ENCODE measurements around the gene TMEM234. TPM values are rescaled to one million over a fixed set of nuclear protein-coding genes. Genes with fewer than 3 reads are reported as not detected.

Gene TMEM234
- total RNA-seq, 1 donor from 2014 or later, result 8.8 TPM

DNA sequence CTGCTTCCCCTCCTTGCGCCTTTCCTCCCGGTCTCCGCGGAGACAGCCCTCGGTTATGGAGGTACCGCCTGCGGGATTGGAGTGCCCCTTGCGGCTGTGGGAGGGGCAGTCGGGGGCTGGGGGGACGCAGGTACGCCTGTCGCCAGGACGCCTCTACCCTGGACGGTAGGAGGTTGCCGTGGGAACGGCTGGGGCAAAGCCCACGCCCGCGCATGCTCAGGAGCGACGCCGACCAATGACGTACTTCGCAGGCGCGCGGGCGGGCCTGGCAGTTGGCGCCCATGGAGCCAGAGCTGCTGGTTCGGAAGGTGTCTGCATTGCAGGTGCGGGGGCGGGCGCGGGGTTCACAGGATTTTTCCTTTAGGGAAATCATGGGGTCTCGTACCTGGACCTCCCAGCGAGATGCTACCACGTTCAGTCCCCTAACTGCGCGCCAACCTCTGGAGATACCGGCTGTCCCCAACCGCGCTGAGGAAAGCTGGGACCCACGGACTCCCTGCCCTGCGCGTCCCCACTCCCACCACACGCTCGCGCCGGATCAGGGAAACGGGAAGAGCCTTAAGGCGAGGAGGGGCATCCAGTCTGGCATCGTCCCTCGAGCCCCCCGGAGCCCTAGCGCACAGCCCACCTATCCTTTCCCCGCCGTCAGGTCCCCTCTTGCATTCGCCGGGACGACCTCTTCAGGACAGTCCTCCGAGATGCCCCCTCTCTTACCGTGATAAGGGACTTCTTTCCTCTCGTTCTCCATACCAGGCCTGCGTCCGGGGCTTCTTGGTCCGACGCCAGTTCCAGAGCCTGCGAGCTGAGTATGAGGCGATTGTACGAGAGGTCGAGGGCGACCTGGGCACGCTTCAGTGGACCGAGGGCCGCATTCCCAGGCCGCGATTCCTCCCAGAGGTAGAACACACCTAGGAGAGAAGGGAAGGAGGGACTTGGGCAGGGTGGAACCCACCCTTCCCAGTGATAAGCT is 16.5 kb downstream of the TMEM234 start, which contains the start of gene IQCC:
Gene IQCC, plus strand, starts transcription at position 271 of the 970 bp plus-strand sequence. Its CDS starts 11 bp downstream, at position 282.
- intact Hi-C loops (cut with DNase I), result no loop called here
- DNase-seq (ENCODE audit: missing footprints) (peak; percentile 92), ATAC-seq (peak; percentile 76)

DNA sequence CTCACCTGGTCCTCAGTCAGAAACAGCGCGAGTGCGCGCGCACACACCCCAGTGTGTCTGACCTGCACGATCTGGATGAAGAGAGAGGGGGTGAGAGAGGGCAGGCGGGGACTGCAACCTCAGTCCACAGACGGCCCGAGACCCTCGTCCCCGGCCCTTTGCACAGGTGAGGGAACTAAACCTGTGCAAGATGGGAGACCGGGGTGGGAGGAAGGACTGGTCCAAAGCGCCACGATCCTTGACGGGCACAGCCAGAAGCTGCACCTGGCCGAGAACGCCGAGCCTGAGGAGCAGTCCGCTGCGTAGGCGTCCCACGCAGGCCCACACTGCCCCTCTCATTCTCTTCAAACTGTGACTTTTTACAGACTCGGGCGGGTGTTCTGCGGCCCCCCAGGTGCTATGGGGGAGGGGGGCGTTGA is 17.2 kb downstream of the TMEM234 start:
- intact Hi-C loops (cut with DNase I), result no loop called here
- no peak for ATAC-seq
- no peak for DNase-seq (ENCODE audit: missing footprints)

DNA sequence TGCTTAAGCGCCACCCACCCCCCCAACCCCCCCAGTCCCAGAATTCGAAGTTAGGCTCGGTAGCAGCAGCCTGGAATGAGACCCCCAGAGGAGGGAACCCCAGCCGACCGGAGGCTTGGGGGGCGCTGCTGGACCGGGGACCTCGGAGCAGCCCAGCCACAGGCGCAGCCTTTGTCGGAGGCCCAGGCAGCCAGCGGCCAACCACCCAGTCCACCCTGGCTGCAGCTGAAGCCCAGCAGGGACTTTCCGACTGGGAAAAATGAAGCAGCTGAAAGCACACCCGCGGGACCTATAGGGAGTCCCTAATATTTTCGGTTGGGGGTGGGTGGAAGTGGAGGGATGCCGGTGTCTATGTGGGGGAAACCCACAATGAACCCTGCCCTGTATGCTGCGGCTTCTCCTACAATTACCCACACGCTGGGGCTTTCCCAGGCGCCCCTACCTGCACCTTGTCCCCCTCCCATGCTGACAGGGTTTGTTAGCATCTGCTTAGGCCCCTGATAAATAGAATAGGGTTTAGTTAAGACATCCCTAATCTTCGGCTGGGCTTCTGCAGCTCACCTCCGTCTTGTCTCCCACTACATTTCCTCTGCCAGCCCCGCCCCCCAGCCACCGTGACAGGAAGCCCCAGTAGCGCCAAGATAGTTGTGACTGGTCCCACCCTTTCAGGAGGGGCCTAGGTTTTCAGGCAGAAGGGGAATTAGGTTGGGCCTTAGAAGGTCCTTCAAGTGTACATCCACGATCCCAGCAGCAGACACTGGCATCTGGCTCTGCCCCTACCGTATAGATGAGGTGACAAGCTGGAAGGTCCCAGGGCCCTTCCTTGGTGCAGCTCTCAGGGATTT is 20.9 kb downstream of the TMEM234 start:
- ATAC-seq, result peak; percentile 47
- intact Hi-C loops (cut with DNase I), result no loop called here

DNA sequence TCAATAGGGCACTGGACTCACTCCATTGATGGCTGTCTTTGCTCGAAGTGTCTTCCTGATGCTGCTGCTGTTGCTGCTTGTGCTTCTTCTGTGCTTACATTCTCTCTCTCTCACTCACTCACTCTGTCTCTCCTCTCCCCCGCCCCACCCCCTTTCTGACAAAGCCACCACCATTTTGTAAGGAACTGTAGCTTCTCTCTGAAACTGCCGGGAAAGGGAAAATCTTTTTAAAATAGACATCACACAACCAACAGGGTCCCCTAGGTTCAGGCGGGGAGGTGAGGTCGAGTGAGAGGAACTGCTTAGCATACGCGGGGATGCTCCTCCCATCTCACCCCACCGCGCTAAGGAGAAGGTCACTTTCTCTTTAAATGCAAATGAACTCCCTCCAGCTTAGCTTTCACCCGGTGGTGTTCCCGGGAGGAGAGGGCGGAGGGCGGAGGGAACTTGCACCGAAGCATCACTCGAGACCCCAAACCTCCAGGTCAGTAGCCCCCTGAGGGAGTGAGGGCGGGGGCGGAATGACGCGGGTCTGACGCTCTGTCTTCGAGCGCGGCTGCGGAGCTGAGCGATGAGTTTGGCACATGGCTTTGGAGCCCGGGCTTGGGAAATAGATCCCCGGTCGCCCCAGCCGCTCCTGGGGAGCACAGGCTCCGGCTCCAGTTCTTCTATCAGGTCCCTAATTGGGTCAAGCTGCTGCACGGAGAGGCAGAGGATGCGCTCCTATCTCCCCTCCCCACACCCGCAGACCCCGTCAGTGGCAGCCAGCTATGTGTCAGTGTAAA is 21.7 kb downstream of the TMEM234 start, which contains the start of gene CCDC28B:
Gene CCDC28B, plus strand, starts transcription at position 370 of the 785 bp plus-strand sequence. CDS start 1,341 bp downstream, outside the sequence.
- DNase-seq (ENCODE audit: missing footprints) (peak; percentile 86), ATAC-seq (peak; percentile 63)
- intact Hi-C loops (cut with DNase I), result no loop called here

More for the DNA sequence above, 20.9 kb downstream of the TMEM234 start:
- no peak for DNase-seq (ENCODE audit: missing footprints)

DNA sequence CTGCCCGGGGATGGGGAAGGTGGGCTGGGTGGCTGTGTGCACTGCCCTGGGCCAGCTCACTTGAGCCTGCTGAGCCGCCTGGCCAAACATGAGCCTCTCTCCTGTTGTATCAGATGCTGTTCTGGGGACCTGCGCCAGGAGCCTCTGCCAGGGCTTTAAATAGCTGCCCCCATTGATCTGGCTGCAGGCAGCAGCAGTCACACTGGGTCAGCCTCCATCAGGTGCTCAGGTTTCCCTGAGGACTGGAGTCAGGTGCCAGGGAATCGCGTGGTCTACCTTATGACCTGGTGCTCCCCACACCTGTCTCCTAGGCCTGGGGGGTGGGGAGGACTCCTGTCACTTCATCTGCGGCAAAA is 22.5 kb downstream of the TMEM234 start:
- intact Hi-C loops (cut with DNase I), result no loop called here
- DNase-seq (ENCODE audit: missing footprints), result peak; percentile 87
- ATAC-seq, result peak; percentile 64

DNA sequence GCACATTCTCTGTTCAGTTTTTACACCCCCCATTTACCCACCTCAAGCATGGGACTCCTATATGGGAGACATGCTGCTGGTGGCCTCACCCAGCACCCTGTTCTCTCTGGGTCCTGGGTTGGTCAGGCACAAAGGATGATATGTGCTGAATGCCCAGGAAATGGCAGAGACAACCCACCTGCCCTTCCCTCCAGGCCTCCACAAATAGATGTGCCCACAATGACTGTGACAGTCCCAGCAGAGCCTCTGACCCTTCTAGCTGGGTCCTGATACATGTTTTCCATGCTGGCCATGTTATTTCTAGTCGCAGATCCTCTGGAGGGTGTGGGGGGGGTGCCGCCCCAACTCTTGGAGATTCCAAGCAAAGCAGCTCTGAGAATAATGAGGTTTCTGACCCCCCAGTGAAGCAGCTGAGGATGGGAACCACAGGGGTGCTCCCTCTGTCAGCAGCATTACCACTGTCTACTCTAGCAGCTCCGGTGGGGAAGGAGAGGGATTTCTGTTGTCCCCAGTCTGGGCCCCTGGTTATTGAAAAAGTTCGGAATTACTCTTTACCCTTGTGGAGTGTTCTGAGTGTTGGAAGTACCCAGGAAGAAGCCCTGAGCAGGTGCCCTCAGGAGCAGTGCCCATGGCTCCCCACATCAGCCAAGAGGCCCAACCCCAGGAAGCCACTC is 23.0 kb downstream of the TMEM234 start:
- ATAC-seq, result no peak
- intact Hi-C loops (cut with DNase I), result no loop called here
- DNase-seq (ENCODE audit: missing footprints), result no peak

DNA sequence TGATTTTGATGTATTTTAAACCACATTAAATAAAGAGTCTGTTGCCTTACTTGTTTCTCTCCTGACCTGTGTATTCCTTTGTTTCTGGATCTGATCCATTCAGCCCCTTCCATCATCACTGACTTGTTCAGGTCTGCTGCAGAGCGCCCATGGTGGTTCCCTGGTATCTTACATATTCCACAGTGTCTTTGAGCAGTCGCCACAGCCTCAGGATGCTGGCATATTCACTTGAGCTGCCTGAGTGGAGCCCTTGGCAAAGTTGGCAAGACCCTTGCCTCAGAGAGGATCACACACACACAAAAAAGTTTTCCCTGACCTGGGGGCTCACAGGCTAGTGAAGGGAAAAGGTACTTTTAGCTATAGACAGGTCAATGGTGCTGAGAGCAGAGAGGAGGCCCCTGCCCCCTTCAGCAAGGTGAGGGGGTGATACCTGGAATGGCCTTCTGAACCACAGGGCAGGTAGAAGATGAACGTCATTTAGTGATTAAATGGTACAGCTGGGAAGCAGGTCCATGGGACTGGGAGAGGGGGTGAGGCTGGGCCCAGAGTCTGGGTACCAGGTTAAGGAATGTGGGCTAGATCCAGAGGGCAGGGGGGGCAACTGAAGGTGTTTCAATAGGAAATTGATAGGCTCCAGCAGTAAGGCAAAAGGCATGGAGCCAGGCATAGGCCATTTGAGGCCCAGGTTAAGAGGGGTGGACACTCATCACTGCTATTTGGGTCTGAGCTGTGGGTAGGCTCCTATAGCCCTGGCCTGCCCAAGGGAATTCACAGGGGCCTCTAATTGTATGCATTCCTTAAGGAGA is 23.7 kb downstream of the TMEM234 start:
- DNase-seq (ENCODE audit: missing footprints) (no peak), ATAC-seq (no peak)
- intact Hi-C loops (cut with DNase I), result no loop called here

DNA sequence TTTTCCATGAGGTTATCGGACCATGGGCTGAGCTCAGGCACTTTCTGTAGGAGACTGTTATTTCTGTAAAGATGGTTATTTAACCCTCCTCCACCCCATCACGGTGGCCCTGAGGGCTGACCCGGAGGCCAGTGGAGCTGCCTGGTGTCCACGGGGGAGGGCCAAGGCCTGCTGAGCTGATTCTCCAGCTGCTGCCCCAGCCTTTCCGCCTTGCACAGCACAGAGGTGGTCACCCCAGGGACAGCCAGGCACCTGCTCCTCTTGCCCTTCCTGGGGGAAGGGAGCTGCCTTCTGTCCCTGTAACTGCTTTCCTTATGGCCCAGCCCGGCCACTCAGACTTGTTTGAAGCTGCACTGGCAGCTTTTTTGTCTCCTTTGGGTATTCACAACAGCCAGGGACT is 24.3 kb downstream of the TMEM234 start:
- ATAC-seq (no peak), DNase-seq (ENCODE audit: missing footprints) (no peak)
- intact Hi-C loops (cut with DNase I), result no loop called here

DNA sequence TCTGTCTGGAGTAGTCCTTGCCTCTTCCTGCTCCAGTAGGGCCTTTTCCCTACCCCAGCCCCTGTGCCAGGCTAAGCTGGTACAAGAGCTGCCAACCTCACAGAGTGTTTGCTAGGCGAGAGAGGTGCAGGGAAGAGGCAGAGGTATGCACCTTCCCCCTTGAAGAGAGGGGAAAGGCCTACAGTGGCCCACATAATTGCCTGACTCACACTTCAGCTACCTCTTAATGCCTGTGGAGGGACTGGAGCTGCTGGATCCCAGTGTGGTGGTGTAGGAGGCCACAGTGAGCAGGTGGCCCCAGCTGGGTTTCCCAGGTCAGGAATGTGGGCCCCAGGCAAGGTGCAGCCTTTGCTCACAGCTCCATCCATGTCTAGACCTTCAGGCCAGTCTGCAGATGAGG is 25.1 kb downstream of the TMEM234 start:
- intact Hi-C loops (cut with DNase I), result no loop called here

DNA sequence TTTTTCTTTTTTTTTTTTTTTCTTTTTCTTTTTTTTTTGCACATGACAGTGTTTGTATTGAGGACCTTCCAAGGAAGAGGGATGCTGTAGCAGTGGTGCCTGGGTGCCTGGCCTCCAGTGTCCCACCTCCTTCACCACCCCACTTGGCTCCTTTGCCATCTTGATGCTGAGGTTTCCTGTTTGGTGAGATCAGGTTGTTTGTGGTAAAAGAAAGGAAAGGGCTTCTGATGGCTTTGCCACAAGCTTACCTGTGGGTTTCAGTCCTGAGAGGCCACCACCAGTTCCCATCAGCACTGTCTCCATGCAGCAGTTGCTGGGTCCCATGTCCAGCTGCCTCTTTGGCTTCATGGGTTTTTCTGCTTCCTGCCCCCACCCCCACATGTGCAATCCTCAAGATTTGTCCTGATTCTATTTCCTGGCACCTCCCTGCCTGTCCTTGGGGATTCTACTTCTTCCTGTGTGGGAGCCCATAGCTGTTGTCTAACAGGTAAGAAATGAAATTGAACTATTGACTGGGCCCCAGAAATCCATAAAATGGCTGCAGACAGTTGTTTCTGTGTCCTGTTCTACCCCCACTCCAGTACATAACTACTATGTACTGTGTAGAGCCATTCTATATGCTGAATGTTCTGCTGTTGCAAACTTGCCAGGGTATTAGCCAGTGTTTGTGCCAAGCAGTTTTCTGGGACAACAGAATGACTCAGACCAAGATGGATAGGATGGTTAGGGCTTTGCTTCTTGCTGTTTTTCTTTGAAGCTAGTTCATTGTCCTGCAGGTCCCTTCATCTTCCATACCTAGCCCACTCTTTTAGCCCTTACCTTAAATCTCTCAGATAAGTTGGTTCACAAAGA is 26.0 kb downstream of the TMEM234 start:
- ATAC-seq (no peak), DNase-seq (ENCODE audit: missing footprints) (no peak)
- intact Hi-C loops (cut with DNase I), result no loop called here

More for the DNA sequence above, 25.1 kb downstream of the TMEM234 start:
- no peak for ATAC-seq
- no peak for DNase-seq (ENCODE audit: missing footprints)

DNA sequence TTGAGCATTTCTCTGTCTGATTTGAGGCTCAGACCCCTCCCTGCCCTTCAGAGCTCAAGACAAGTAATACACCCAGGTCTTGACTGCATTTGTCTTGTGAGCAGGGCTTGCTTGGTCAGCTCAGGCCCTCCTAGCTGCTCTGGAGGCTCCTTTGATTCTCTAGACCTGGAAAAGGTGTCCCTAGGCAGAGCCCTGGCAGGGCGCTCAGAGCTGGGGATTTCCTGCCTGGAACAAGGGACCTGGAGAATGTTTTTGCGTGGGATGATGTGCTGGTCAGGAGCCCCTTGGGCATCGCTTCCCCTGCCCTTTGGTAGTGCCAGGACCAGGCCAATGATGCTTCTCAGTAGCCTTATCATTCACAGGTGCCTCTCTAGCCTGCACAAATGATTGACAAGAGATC is 26.6 kb downstream of the TMEM234 start:
- intact Hi-C loops (cut with DNase I), result no loop called here
- no peak for DNase-seq (ENCODE audit: missing footprints)
- no peak for ATAC-seq

DNA sequence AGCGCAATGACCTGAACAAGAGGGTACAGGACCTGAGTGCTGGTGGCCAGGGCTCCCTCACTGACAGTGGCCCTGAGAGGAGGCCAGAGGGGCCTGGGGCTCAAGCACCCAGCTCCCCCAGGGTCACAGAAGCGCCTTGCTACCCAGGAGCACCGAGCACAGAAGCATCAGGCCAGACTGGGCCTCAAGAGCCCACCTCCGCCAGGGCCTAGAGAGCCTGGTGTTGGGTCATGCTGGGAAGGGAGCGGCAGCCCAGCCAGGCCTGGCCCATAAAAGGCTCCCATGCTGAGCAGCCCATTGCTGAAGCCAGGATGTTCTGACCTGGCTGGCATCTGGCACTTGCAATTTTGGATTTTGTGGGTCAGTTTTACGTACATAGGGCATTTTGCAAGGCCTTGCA is 27.2 kb downstream of the TMEM234 start:
- intact Hi-C loops (cut with DNase I), result no loop called here
- no peak for DNase-seq (ENCODE audit: missing footprints)
- ATAC-seq, result no peak

DNA sequence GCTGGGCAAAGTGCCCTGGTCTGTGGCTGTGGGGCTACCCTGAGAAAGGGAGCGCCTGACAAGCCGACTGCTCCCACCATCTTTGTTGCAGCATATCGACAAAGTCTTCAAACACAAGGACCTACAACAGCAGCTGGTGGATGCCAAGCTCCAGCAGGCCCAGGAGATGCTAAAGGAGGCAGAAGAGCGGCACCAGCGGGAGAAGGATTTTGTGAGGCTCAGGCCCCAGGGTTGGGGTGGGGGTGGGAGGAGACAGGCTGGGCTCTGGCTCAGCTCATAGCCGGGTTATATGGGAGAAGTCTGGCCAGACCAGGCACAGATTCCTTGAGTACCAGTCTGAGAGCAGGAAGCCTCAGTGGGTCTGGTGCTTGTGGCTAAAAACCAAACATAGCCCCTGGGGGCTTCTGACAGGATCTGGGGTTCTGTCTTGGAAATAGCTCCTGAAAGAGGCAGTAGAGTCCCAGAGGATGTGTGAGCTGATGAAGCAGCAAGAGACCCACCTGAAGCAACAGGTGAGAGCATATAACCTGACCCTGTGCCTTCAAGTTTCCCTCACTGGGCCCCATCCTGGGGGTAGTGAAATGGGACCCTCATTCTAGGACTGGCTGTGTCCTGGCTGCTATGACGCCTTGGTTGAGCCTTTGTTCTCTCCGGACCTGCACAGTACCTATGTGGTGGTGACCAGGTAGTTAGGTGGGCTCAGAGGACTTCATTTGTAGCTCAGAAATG is 29.8 kb downstream of the TMEM234 start:
- intact Hi-C loops (cut with DNase I), result no loop called here
- DNase-seq (ENCODE audit: missing footprints) (no peak), ATAC-seq (no peak)

DNA sequence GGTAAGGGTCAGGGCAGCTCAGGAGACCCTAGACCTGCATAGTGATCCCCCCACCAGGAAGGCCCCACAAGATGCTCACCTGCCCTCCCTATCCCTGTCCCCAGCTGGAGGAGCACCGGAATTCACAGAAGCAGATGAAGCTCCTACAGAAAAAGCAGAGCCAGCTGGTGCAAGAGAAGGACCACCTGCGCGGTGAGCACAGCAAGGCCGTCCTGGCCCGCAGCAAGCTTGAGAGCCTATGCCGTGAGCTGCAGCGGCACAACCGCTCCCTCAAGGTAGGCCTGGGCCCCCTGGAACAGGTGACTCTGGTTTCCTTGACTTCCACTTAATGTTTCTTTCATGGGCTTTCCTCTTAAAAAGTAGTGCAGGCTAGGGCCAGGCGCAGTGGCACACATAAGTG is 34.3 kb downstream of the TMEM234 start:
- intact Hi-C loops (cut with DNase I), result no loop called here
- ATAC-seq, result no peak
- no peak for DNase-seq (ENCODE audit: missing footprints)

DNA sequence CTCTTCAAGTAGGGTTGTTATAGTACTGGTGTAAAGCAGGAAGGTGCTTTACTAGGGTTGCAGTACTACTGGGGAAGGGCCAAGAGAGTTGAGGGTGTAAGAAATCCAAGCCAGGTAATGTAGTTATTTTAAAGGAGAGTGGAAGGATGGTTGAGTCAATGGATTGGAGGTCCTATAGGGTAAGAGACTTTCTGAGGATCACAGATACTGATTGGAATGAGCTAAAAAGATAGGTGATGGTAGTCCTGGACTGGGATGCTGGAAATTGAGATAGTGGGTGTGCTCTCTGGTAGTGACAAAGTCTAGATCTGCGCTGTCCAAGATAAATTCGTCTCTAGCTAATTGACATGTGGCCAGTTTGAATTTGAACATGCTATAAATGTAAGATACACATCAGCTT is 35.7 kb downstream of the TMEM234 start:
- no peak for ATAC-seq
- DNase-seq (ENCODE audit: missing footprints), result no peak
- intact Hi-C loops (cut with DNase I), result no loop called here

DNA sequence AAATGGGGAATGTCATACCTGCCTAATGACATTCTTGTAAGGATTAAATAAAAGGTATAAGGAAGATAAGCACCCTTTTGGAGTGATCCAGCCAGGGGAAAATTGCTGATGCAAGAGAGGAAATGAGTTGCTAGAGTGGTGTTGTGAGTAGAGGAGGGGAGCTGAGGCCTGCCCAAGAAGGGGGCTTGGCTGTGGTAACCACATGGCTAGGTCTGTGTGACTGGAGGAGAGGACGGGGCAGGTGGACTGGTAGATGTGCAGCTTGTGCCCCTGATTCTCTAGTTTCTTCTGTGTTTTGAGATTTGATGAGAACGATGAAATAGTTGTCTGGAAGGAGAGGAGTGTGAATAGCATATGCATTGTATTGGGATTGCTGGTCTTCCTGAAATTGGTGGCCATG is 36.1 kb downstream of the TMEM234 start:
- intact Hi-C loops (cut with DNase I), result no loop called here
- DNase-seq (ENCODE audit: missing footprints), result no peak
- no peak for ATAC-seq

All from Right ventricle myocardium inferior (tissue), 1 donor.